Right renal cortex interstitium (tissue), 3 donors: Measurements from ENCODE around the gene RNF224. TPM values are rescaled to one million over a fixed set of nuclear protein-coding genes. Genes with fewer than 3 reads are reported as not detected.
"Not testable (repeated sequence)": the region's sequence is repeated elsewhere in the genome, so short reads cannot be mapped to it uniquely, and the experiment has no call there.

ENCODE experiments used
- DNase-seq, 3 donors: peaks; one replicate each; pipeline ENCODE4 v3.0.0-alpha.2; 2013; ENCODE audit warnings: low read depth in 3 of 3, low spot score in 2 of 3
- polyA plus RNA-seq, 3 donors: library from polyadenylated mRNA; unstranded; fragments of 120-200 nt; gene quantifications; one replicate each; pipeline ENCODE4 v1.2.1, GENCODE V29; 2013; ENCODE audit not compliant: insufficient read length in 3 of 3

The RNF224 gene
- polyA plus RNA-seq, 3 donors, result 3.0 to 8.0 (median 4.6) TPM

- no peak for DNase-seq
Observed at GRCh38 chr9:137251194-137251461, 23.8 kb downstream of the RNF224 start, which contains the start of gene STPG3. Gene STPG3, plus strand, starts transcription at chr9:137251286. Its CDS starts 1 bp downstream, at chr9:137251287.

DNA sequence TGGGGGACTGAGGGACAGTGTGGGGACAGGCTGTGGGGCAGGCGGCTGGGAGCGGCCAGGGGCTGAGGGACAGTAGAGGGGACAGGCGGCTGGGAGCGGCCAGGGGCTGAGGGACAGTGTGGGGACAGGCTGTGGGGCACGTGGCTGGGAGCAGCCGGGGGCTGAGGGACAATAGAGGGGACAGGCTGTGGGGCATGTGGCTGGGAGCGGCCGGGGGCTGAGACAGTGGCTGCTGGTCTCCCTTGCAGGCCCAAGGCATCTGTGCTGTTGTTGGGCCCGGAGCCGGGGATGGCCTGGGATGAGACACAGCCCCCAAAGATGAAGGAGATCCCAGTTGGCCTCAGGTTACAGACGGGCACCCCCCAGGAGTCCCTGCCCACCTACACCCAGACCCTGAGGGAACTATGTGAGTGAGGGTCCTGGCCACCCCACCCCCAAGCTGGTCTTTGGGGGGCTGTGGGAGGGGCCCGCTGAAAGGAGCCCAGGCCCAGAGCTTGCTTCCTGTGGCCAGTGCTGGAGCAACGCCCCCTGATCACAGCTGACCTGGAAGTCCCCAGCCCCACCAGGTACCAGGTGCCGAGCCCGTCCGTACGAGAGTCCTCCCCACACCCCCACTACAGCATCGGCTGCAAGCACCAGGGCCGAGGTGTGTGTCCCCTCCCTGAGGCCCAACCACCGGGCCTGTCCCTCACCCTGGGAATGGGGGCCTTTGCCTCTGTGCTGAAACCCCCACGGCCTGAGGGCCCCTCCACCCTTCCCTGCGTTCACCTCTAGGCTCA lies 24.4 kb downstream of the RNF224 start:
- DNase-seq, result no peak

GRCh38 chr9:137252555-137253506 lies 25.5 kb downstream of the RNF224 start:
- DNase-seq, result no peak

- no peak for DNase-seq
Observed at GRCh38 chr9:137253717-137254623, 26.7 kb downstream of the RNF224 start.

DNA sequence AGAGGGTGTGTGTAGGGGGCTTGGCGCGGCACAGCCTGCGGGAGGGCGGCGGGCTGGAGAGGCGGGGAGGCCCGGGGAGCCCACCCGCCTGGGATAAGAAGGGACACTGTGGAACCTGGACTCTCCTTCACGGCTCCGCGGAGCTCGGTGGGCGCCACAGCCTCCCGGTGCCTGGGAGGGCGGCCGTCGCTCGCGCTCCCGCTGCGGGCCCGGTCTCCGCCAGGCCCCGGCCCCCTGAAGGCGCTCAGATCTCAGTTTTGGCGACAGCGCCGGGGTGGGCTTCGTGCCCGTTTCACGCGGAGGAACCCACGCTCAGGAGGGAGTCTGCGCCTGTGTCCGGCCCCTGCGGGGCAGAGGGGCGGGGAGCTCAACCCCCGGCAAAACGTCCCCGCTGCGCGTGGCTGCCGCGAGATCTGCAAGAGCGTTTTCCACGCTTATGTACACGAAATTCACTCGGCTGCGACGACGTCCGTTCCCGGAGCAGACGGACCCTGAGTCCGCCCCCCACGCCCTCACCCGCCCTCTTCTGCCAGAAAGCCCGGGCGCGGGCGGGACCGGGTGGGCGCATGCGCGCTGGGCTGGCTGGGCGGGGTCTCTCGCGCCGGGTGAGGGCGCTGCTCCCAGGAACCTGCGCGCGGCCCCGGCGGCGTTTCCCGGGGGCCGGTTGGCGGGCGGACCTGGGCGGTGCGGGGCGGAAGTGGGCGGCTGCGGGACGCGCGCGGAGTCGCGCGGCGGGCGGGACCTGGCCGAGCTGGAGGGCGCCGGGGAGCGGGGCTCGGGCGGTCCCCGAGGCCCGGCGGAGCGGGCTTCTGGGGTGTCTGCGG lies 27.5 kb downstream of the RNF224 start, which contains the start of gene NELFB:
Gene NELFB, plus strand, starts transcription at position 704 of the 824 bp plus-strand sequence.
- DNase-seq, result peak; percentile 64 to 79 (median 73)

GRCh38 chr9:137255448-137256114 lies 28.3 kb downstream of the RNF224 start:
- no peak for DNase-seq

GRCh38 chr9:137256362-137256761 lies 29.1 kb downstream of the RNF224 start:
- no peak for DNase-seq

- no peak for DNase-seq
Observed at GRCh38 chr9:137256856-137257255, 29.6 kb downstream of the RNF224 start.

DNA sequence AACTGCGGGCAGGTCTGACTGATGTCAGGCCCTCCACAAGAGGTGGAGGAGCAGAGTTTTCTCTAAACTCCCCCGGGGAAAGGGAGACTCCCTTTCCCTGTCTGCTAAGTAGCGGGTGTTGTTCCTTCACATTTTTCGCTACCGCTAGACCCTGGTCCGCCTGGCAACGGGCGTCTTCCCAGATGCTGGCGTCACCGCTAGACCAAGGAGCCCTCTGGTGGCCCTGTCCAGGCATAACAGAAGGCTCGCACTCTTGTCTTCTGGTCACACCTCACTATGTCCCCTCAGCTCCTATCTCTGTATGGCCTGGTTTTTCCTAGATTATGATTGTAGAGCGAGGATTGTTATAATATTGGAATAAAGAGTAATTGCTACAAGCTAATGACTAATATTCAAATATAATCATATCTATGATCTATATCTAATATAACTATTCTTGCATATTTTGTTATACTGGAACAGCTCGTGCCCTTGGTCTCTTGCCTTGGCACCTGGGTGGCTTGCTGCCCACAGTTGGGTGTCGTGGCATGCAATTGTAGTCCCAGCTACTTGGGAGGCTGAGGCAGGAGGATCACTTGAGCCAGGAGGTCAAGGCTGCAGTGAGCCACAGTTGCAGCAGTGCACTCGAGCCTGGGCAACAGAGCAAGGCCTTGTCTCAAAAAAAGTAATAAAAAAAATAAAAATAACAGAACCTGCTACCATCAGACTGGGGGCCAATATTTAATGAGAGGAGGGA lies 35.0 kb downstream of the RNF224 start:
- not testable (repeated sequence) for DNase-seq

DNA sequence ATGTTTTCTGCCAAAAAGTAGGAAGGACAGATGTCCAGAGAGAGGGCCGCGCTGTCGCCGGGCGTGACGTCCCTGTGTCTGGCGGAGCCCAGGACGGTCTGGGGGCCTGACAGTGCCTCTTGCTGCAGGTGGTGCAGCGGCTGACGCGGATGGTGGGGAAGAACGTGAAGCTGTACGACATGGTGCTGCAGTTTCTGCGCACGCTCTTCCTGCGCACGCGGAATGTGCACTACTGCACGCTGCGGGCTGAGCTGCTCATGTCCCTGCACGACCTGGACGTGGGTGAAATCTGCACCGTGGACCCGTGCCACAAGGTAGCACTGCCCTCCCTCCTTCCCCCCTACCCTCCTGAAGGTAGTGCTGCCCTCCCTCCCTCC lies 35.6 kb downstream of the RNF224 start:
- no peak for DNase-seq

GRCh38 chr9:137263506-137263905 lies 36.2 kb downstream of the RNF224 start:
- DNase-seq, result no peak

GRCh38 chr9:137264067-137264466 lies 36.8 kb downstream of the RNF224 start:
- DNase-seq, result no peak

- DNase-seq, result no peak
Observed at GRCh38 chr9:137265496-137266161, 38.3 kb downstream of the RNF224 start.

DNA sequence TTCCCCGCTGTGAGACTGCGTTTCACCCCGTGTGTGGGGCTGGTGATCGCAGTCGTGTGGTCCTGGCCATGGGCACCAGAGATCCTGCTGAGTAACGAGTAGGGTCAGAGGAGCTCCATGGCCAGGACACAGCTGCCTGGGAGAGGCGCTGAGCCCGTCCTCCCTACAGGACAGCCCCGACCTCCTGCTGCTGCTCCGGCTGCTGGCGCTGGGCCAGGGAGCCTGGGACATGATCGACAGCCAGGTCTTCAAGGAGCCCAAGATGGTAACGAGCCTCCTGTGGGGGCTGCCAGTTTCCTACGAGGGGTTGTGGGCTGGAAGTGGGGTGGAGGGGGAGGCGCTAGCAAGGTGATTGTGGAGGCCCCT lies 38.8 kb downstream of the RNF224 start:
- DNase-seq, result no peak

GRCh38 chr9:137266585-137267453 lies 39.5 kb downstream of the RNF224 start:
- no peak for DNase-seq

DNA sequence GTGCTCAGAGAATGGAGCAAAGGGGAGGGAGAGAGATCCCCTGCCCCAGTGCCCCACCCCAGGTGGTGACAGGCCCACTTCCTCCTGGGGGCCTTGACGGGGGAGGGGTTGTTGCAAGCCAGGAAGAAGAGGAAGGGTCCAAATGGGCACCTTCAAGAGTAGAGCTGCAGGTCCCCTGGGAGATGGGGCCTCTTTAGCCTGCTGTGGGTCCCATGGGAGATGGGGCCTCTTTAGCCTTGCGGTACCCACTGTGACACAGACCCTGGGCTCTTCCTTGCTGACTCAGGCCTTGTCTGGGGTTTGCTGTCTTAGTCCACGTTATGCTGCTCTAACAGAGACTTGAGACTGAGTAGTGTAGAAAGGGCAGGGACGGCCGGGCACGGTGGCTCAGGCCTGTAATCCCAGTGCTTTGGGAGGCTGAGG lies 40.6 kb downstream of the RNF224 start:
- DNase-seq, result no peak

GRCh38 chr9:137268538-137269201 lies 41.4 kb downstream of the RNF224 start:
- no peak for DNase-seq
